Stimulated activated CD4-positive, alpha-beta T cell treated with anti-CD3 and anti-CD28 coated beads, Interleukin-15, amount 100 ng/mL, for 24 hours (primary cell): ENCODE results near the gene TPSB2.

ENCODE experiments used
- DNase-seq: peaks from one replicate; pipeline ENCODE4 v3.0.0-alpha.2; 2020

Gene TPSB2

GRCh38 chr16:1180549-1181403, 49.2 kb downstream of the TPSB2 start:
- DNase-seq, result no peak
